Activated T-cell treated with anti-CD3 and anti-CD28 coated beads, Interleukin-2, amount 50 U/mL, for 4 hours (primary cell): ENCODE measurements around the gene ALDH3B2. TPM values are rescaled to one million over a fixed set of nuclear protein-coding genes. Genes with fewer than 3 reads are reported as not detected.
"Not testable (repeated sequence)": the region's sequence is repeated elsewhere in the genome, so short reads cannot be mapped to it uniquely, and the experiment has no call there.

Experiments used
- ATAC-seq, 2 donors: fragments of 200-7000 bp; cut with Tn5 transposase; one replicate each; pipeline ENCODE4 v1.10.0; 2021
- DNase-seq: peaks from one replicate; pipeline ENCODE4 v3.0.0-alpha.2; 2020
- H3K27me3 Mint-ChIP-seq: one replicate; pipeline ENCODE4 v1.8.0; 2021; ENCODE audit warnings: low read depth, mixed read lengths
- H3K36me3 Mint-ChIP-seq: one replicate; pipeline ENCODE4 v1.8.0; 2022; ENCODE audit warnings: mixed read lengths; ENCODE audit not compliant: insufficient read depth
- H3K4me1 Mint-ChIP-seq: one replicate; pipeline ENCODE4 v1.8.0; 2021; ENCODE audit warnings: low read depth, mixed read lengths
- H3K4me3 Mint-ChIP-seq: one replicate; pipeline ENCODE4 v1.8.0; 2021; ENCODE audit warnings: mild to moderate bottlenecking, moderate library complexity, mixed read lengths
- H3K9me3 Mint-ChIP-seq: one replicate; pipeline ENCODE4 v1.8.0; 2021; ENCODE audit warnings: mixed read lengths
- total RNA-seq, 3 donors: library from RNA; stranded (reverse); gene quantifications; one replicate each; pipeline ENCODE4 v1.2.1, GENCODE V29; 2021

Gene ALDH3B2, protein sequence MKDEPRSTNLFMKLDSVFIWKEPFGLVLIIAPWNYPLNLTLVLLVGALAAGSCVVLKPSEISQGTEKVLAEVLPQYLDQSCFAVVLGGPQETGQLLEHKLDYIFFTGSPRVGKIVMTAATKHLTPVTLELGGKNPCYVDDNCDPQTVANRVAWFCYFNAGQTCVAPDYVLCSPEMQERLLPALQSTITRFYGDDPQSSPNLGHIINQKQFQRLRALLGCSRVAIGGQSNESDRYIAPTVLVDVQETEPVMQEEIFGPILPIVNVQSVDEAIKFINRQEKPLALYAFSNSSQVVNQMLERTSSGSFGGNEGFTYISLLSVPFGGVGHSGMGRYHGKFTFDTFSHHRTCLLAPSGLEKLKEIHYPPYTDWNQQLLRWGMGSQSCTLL
- total RNA-seq = not detected

DNA sequence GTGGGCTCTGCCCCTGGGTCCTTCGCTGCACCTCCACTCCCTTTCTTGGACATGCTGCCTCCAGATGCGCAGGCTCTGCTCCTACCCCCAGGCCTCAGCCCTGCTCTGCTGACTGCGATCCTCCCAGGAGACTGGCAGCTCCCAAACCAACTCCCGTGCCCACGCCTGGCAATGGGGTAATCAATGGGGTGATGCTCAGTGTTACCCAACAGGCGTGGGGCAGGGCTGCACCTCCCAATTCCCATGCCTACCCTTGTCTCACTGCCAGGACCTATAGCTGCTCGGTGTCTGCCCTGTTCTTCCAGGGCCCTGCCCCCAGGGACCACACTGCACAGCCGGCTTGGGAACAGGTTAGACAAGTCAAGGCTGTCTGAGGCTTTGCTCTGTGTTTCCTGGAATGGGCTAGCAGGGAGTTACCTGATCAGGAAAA is at the start of gene ALDH3B2:
Gene ALDH3B2 (minus strand): TSS at position 182 of the 430 bp plus-strand sequence. CDS start 7,688 bp downstream, outside the sequence.
- Mint-ChIP-seq H3K4me1 (no peaks in the 10 kb centered on the region), H3K36me3 (no peaks in the 10 kb centered on the region), H3K27me3 (peaks cover 31% of the 10 kb centered on the region), H3K9me3 (no peaks in the 10 kb centered on the region), H3K4me3 (no peak within 1 kb of the TSS)
- no peak for DNase-seq
- ATAC-seq = no peak

DNA sequence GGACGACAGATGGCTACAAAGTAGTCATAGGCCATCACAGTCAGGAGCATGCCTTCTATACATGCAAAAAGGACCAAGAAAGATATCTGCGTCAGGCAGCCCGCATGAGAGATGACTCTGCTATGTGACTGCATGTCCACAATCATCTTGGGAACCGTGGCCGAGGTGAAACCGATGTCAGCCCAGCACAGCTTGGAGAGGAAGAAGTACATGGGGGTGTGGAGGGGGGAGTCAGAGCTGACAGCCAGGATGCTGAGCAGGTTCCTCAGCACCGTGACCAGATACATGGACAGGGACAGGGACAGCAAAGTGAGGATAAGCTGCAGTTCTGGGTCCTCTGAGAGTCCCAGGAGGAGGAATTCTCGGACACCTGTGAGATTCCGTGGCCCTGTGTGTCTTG is 48.6 kb upstream of the ALDH3B2 start:
- H3K9me3 Mint-ChIP-seq = not testable (repeated sequence)

DNA sequence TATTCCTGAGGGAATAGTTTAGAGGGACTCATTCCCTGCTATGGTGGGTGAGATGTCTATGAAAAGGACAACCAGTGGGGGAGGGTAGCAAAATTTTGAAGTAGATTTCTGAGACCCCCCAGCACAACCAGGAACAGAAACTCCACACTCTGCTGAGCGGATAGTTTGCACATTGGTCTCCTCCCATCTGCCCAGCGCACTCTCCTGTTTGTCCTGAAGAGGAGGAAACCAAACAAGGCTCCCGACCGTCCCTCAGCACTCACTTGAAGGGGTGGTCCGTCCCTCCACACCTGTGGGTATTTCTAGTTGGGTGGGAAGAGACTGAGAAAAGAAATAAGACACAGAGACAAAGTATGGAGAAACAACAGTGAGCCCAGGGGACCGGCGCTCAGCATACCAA is 41.8 kb upstream of the ALDH3B2 start:
- peaks cover 22% of the 10 kb centered on the region for H3K27me3 Mint-ChIP-seq
- not testable (repeated sequence) for DNase-seq, H3K9me3 Mint-ChIP-seq, H3K4me3 Mint-ChIP-seq, ATAC-seq, H3K36me3 Mint-ChIP-seq, H3K4me1 Mint-ChIP-seq

More for the DNA sequence above, 48.6 kb upstream of the ALDH3B2 start:
- peaks cover 10% of the 10 kb centered on the region for H3K4me1 Mint-ChIP-seq
- H3K36me3 Mint-ChIP-seq, H3K4me3 Mint-ChIP-seq, H3K27me3 Mint-ChIP-seq, DNase-seq, ATAC-seq: not testable (repeated sequence)

DNA sequence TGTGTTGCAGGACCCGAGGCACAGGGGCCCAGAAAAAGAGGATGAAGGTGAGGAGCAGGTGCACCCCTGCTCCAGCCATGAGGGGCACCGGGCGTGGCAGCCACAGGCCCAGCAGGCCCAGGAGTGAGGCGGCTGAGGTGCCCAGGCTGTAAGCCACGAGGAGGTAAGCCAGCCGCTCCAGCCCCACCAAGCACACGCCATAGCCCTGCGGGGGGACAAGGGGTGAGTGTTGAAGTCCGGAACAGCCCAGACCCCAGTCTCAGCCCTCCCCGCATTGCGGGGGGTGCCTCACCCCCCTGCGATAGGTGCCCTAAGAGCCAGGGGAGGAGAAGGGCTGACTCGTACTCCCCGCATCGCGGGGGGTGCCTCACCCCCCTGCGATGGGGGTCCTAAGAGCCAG is 41.4 kb upstream of the ALDH3B2 start:
- not testable (repeated sequence) for H3K9me3 Mint-ChIP-seq, ATAC-seq, H3K36me3 Mint-ChIP-seq, DNase-seq, H3K4me3 Mint-ChIP-seq, H3K4me1 Mint-ChIP-seq
- peaks cover 23% of the 10 kb centered on the region for H3K27me3 Mint-ChIP-seq

DNA sequence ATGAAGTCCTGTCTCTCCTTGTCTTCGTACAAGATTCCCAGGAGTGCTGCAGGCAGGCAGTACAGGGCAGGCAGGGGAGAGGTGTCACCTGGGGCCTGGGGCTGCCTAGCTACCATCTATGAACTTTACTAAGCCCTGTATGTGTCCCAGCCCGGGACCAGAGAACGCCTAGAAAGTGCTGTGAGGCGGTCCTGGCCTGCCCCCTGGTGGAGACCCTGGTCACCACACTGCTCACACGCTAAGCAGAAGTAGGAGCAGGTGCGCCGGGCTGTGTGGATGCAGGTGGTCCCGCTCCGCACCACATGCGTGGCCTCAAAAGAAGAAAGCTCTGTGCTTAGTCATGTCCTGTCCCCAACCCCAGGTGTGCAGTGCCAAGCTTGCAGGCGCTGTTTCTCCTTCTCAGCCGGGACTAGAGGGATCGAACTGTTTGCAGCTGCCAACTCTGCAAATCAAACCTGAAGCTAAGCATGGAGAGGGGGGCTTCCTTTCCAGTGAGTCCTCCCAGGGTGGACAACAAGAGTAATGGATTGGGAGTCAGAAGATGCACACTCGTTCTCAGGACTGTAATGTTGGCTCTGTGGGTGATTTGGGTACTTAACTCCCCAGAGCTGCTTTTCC is 39.6 kb upstream of the ALDH3B2 start:
- not testable (repeated sequence) for H3K9me3 Mint-ChIP-seq, H3K4me3 Mint-ChIP-seq, ATAC-seq, H3K4me1 Mint-ChIP-seq, H3K36me3 Mint-ChIP-seq
- H3K27me3 Mint-ChIP-seq = peaks cover 21% of the 10 kb centered on the region
- peak; percentile 55 for DNase-seq

DNA sequence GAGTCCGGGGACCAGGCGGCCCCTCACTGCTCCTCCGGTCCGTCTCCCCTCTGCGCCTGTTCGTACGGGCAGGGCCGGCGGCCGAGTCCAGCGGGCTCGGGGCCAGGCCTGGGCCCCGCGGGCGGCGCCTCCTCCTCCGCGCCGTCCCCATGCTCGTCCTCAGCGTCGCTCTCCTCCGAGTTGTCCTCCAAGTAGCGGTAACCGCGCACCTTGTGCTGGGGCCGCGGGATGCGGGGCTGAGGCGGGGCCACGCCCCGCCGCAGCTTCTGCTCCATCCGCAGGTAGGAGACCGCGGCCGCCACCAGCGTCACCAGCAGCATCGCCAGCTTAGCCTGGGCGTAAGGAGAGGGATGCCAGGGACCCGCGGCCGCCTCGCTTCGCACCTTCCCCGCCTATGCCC is 37.3 kb upstream of the ALDH3B2 start:
- ATAC-seq, H3K9me3 Mint-ChIP-seq, DNase-seq, H3K36me3 Mint-ChIP-seq, H3K4me1 Mint-ChIP-seq, H3K4me3 Mint-ChIP-seq: not testable (repeated sequence)
- peaks cover 19% of the 10 kb centered on the region for H3K27me3 Mint-ChIP-seq

DNA sequence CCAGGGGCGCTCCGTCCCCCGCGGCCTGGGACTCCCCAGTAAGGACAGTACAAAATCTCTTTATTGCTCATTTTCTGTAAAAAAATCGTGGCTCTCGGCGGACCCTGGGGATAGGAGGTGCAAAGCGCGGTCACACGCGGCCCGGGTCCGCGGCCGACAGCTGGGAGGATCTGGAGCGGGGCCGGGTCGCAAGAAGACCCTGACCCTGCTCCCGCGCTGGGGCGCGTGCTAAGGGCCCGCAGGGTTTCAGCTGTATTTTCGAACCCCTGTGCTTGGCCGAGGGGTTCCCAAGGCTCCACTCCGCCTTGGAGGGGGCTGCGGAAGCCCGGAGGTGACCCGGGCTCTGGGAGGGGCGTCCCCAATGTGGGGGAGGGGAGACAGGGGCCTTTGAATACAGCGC is 36.8 kb upstream of the ALDH3B2 start:
- H3K4me3 Mint-ChIP-seq, H3K4me1 Mint-ChIP-seq, H3K36me3 Mint-ChIP-seq, ATAC-seq, DNase-seq, H3K9me3 Mint-ChIP-seq: not testable (repeated sequence)
- peaks cover 19% of the 10 kb centered on the region for H3K27me3 Mint-ChIP-seq

DNA sequence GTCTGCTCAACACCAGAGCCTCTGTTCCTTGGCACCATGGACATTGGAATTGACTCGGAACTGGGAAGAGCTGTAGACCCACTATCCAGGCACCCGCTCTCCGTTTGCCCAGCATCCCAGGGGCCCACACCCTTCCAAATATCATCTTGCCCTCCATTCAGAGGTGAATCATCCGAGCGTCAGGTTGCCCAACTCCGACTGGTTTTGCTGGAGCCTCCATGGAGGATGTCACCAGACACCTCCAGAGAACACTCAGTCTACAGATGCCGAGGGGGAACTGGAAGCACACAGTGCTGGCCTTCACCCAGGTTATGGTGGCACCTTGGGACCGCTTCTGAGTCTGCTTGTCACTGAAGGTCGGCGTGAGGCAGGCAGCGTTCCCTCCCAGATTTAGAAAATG is 35.4 kb upstream of the ALDH3B2 start:
- not testable (repeated sequence) for H3K36me3 Mint-ChIP-seq, ATAC-seq, DNase-seq, H3K4me3 Mint-ChIP-seq, H3K4me1 Mint-ChIP-seq, H3K9me3 Mint-ChIP-seq
- peaks cover 19% of the 10 kb centered on the region for H3K27me3 Mint-ChIP-seq

DNA sequence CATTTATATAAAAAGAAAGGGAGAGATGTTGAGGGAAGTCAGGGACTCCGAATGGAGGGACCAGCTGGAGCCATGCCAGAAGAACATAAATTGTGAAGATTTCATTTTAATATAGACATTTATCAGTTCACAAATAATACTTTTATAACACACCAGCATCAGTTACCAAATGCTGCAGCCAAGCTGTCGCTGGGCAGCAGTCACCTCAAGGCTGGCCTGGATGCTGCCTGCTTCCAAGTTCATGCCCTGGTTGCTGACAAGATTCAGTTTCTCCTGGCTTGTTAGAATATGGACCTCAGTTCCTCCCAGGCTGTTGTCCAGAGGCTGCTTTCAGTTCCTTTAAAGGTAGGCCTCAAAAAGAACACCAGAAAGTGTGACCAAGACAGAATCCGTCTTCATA is 30.8 kb upstream of the ALDH3B2 start:
- Mint-ChIP-seq H3K36me3 (no peaks in the 10 kb centered on the region), H3K9me3 (no peaks in the 10 kb centered on the region), H3K27me3 (peaks cover 35% of the 10 kb centered on the region), H3K4me1 (no peaks in the 10 kb centered on the region), H3K4me3 (no peak overlapping the region)
- DNase-seq (no peak), ATAC-seq (no peak)

DNA sequence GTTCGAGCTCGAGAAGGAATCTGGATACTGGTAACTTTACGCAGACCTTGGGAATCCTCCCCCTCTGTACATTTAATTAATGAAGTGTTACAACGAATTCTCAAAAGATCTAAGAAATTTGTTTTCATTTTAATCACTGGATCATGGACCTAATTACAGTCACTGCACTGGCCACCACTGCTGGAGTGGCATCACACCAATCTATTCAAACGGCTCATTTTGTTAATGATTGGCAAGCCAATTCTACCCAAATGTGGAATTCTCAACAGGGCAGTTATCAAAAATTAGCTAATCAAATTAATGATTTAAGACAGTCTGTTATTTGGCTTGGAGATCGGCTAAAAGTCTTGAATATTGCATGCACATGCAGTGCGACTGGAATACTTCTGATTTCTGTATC is 30.1 kb upstream of the ALDH3B2 start:
- Mint-ChIP-seq H3K4me3 (no peak overlapping the region), H3K36me3 (no peaks in the 10 kb centered on the region), H3K27me3 (peaks cover 36% of the 10 kb centered on the region), H3K9me3 (no peaks in the 10 kb centered on the region), H3K4me1 (no peaks in the 10 kb centered on the region)
- ATAC-seq (no peak), DNase-seq (no peak)

DNA sequence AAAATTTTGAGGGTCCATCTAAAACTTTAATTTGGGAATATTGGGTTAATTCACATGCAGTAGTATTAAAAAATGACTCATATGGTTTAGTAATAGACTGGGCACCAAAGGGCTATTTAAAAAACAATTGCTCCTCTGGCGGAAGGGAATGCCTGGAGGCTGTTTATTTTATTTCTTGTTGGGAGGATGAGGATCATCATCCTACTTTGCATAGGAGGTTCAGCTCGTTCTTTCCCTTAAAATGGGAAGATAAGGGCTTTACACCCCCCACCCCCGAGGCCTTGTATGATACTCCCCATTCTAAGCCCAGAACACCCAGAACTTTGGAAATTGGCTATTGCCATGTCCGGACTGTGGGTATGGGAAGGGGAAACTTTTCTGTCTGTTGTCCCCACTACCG is 29.3 kb upstream of the ALDH3B2 start:
- not testable (repeated sequence) for ATAC-seq, H3K9me3 Mint-ChIP-seq, DNase-seq, H3K36me3 Mint-ChIP-seq, H3K4me3 Mint-ChIP-seq, H3K4me1 Mint-ChIP-seq
- H3K27me3 Mint-ChIP-seq = peaks cover 39% of the 10 kb centered on the region

DNA sequence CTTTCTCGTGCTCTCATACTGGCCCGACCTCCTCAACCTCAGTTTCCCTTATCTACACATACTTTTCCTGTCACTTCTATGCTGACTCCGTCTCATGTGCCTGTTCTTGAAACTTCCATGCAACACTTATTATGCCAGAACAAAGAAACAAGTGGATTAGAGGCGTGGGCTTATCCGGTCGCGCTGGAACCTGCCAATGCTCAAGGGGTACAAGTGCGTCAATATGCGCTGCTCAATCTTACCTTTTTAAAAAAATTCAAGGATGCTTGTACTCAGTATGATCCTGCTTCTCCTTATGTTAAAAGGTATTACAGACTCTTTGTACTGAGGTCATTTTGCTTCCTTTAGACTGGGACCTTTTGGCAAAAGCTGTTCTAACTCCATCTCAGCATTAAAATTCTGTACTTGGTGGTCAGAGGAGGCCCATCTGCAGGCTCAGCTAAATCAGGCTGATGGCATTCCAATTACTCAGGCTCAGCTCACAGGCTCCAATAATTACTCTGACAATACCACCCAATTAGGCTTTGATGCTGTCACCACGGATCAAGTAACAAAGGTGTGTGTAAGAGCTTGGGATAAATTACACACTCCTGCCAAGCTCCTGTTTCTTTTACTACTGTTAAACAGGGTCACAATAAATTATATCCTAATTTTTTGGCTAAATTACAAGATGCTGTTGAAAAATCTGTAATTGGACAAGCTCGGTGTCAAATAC is 26.3 kb upstream of the ALDH3B2 start:
- ATAC-seq (no peak), DNase-seq (no peak)
- H3K9me3 Mint-ChIP-seq = no peaks in the 10 kb centered on the region
- H3K27me3 Mint-ChIP-seq = peaks cover 39% of the 10 kb centered on the region
- H3K4me3 Mint-ChIP-seq = no peak overlapping the region
- H3K36me3 Mint-ChIP-seq = no peaks in the 10 kb centered on the region
- no peaks in the 10 kb centered on the region for H3K4me1 Mint-ChIP-seq

DNA sequence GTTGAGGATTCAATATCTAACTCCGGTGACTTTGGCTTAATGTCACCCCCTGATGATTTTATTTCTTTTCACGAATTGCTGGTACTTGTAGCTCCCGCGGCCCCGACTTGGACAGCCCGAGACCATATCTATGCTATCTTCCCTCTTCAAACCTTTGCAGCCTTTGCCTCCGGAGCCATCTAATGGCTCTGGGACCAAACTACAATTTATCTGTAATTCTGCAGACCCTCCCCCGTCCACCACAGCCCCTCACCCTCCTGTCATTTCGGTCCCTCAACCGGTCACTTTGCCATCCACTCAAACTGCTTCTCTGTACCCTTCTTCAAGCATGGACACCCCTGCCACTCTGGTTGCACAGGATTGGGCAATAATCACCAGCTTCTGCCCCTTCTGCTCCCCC is 25.7 kb upstream of the ALDH3B2 start:
- Mint-ChIP-seq H3K36me3 (no peaks in the 10 kb centered on the region), H3K4me1 (no peaks in the 10 kb centered on the region), H3K27me3 (peaks cover 39% of the 10 kb centered on the region), H3K4me3 (no peak overlapping the region), H3K9me3 (no peaks in the 10 kb centered on the region)
- no peak for DNase-seq
- no peak for ATAC-seq

DNA sequence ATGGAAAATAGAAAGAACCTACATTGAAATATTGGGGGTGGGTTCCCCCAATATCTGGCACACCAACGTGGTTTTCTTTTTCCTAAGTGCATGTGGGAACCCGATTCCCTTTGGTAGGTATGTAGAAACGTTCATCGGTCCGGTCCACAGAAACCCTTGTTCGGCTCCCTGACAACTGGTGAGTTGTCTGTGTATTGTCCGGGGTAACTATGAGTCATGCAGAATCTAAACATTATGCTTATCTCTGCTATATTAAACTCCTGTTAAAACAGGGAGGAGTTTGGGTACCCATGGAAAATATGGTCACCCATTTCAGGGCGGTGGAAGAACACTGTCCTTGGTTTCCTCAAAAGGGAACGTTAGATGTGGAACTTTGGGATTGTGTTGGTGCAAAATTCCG is 25.1 kb upstream of the ALDH3B2 start:
- DNase-seq (no peak), ATAC-seq (no peak)
- H3K4me3 Mint-ChIP-seq = no peak overlapping the region
- H3K36me3 Mint-ChIP-seq = no peaks in the 10 kb centered on the region
- H3K9me3 Mint-ChIP-seq = no peaks in the 10 kb centered on the region
- no peaks in the 10 kb centered on the region for H3K4me1 Mint-ChIP-seq
- peaks cover 36% of the 10 kb centered on the region for H3K27me3 Mint-ChIP-seq
